Epithelial cell of proximal tubule (primary cell): ENCODE measurements around the gene CHRNG. TPM values are rescaled to one million over a fixed set of nuclear protein-coding genes. Genes with fewer than 3 reads are reported as not detected.

Source experiments
- DNase-seq: peaks from one replicate; pipeline ENCODE4 v3.0.0-alpha.2; 2011; ENCODE audit warnings: low read depth
- H3K4me3 ChIP-seq: 2 replicates; pipeline ENCODE4 v1.5.1; 2011; ENCODE audit warnings: low read depth, mild to moderate bottlenecking, low read length
- total RNA-seq: library from RNA; depleted of rRNA; stranded (reverse); fragments of >200 nt; gene quantifications from 2 replicates; pipeline ENCODE4 v1.2.3, GENCODE V29; 2015
- TF ChIP-seq, protein P1 (sequence below): conservative IDR thresholded peaks from 2 replicates; pipeline ENCODE4 v1.5.1; 2012; ENCODE audit warnings: low read depth, mild to moderate bottlenecking, low read length

The CHRNG gene
- total RNA-seq, 1 donor from 2014 or later = not detected

DNA sequence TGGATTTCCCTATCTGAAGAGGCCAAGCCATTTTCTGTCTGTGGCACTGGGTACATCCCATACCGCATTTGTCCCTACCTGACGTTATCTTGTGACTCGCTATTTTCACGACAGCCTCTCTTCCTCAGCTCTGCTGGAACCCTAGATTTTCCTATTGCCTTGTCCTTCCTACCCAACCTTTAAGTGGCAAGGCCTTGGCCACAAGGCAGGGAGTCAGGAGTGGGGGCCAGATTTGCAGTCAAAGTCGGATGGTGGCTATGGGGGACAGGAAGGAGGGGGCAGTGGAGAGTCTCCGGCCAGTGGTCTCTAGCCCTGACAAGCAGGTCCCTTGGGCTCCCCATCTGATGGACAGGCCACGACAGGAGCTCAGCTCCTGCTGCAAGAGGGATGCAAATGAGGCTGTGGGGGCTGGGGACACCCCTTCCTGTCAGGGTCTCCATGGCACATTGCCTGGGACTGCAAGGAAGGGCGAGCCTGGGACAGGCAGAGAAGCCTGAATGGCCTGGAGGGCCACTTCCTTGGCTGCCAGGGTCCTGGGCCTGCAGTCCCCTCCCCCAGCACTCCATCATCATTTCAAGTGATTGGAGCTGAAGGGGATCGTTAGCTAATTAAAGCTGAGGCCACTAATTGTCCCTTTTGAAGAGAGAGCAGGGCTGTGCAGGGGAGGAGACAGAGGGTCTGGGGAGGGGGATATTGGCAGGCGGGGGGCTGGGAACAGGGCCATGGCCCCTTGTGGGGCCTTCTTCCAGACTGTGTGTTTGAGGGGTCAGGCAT lies 45.6 kb upstream of the CHRNG start:
- DNase-seq = no peak
- TF ChIP-seq, protein P1, sequence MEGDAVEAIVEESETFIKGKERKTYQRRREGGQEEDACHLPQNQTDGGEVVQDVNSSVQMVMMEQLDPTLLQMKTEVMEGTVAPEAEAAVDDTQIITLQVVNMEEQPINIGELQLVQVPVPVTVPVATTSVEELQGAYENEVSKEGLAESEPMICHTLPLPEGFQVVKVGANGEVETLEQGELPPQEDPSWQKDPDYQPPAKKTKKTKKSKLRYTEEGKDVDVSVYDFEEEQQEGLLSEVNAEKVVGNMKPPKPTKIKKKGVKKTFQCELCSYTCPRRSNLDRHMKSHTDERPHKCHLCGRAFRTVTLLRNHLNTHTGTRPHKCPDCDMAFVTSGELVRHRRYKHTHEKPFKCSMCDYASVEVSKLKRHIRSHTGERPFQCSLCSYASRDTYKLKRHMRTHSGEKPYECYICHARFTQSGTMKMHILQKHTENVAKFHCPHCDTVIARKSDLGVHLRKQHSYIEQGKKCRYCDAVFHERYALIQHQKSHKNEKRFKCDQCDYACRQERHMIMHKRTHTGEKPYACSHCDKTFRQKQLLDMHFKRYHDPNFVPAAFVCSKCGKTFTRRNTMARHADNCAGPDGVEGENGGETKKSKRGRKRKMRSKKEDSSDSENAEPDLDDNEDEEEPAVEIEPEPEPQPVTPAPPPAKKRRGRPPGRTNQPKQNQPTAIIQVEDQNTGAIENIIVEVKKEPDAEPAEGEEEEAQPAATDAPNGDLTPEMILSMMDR = no peak
- H3K4me3 ChIP-seq = no peak overlapping the region

DNA sequence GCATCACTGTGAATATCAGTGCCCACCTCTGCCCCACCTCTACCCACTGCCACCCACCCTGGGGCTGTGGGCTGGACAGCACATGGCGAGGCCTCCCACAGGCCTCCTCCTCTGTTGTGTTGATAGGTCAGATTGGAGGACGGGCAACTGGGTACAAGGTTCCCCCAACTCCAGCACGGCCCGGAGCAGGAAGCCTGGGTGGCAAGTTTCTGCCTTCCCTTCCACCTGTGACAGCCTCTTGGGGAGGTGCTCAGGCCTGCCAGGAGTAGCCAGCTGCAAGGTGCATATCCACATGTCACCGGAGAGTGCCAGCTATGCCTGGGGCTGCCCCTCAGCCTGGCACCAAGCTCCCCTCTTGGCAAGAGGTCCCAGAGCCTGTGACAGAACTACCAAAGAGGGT lies 45.0 kb upstream of the CHRNG start:
- DNase-seq = no peak
- TF ChIP-seq, protein P1 = no peak

DNA sequence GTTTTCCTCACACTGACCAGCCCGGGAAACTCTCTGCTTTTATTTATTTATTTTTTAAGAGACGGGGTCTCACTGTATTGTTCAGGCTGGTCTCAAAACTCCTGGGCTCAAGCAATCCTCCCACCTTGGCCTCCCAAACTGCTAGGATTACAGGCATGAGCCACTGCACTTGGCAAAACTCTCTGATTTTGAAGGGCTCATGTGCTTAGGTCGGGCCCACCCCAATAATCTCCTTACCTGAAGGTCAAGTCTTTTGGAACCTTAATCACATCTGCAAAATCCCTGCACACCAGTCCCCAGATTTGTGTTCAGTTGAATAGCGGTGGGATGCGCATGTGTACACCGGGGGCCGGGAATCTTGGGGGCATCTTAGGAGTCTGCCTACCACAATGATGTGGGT lies 44.2 kb upstream of the CHRNG start:
- TF ChIP-seq, protein P1 = no peak
- DNase-seq = no peak
- no peak overlapping the region for H3K4me3 ChIP-seq

More for the DNA sequence above, 45.0 kb upstream of the CHRNG start:
- no peak overlapping the region for H3K4me3 ChIP-seq

DNA sequence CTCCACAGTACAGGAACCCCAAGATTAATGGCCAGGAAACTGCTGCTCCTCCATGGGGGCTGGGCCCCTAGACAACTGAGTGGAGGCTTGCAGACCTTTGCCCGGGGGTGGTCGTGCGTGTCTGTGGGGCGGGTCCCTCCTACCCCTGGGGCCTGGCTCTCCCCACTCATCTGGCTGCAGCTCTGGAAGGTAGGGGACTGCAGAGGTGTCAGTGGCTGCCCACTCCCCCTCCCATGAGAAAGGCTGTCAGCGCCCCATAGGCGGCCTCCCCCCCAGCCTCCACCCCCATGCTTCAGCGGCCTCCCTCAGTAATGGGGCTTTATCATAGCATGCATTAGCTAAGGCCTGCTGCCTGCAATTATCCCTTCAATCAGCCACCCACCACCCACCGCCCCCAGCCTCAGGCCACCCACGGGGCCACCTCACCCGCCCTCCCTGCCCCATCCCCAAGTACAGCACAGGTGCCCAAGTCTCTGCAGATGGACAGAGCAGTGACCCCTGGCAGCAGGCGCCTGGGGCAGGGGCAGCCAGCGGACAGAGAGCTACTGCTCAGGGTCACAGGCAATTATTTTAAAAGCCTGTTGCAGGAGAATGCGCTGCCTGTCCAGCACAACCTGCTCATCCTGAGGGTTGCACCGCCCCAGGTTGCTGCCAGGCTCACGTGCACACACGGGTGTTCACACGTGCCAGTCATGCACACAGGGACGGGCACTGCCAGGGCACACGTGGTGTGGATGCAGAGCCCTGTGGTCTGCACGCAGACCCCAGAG lies 42.8 kb upstream of the CHRNG start:
- DNase-seq = no peak
- TF ChIP-seq, protein P1 = no peak
- no peak overlapping the region for H3K4me3 ChIP-seq

DNA sequence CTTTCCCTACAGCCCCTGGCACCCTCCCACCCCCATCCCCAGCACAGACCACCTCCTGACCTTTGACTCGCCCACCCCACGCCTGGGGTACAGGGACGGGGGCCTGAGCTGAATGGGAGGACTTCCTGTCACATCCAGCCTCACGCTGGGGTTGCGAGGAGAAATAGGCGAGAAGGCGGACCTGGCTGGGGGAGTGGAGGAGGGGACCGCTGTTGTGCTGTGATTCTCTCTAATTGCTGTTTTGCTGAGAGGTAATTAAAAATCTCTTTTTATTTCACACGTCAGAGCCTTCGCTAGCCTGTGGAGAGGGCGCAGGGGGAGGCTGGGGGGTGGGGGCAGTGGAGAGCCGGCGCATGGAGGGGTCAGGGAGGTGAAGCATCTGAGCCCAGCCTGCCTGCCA lies 42.1 kb upstream of the CHRNG start:
- TF ChIP-seq, protein P1 = no peak
- H3K4me3 ChIP-seq = no peak overlapping the region
- no peak for DNase-seq

DNA sequence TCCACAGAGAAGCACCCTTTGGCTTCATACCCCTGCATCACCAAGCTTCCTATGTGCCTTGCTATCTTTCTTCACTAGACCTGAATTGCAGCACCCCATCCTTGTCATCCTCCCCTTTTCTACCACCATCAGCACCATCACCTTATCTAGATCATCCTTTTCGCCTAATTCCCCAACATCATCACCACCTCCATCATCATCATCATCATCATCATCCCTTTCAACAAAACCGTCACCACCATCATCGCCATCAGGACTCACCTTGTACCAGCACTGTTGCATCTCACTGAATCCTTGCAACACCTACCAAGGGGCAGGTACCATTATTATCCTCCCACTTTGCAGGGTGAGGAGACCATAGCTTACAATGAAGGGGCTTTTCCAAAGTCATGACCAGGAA lies 41.0 kb upstream of the CHRNG start:
- no peak overlapping the region for H3K4me3 ChIP-seq
- TF ChIP-seq, protein P1 = no peak
- DNase-seq = no peak

DNA sequence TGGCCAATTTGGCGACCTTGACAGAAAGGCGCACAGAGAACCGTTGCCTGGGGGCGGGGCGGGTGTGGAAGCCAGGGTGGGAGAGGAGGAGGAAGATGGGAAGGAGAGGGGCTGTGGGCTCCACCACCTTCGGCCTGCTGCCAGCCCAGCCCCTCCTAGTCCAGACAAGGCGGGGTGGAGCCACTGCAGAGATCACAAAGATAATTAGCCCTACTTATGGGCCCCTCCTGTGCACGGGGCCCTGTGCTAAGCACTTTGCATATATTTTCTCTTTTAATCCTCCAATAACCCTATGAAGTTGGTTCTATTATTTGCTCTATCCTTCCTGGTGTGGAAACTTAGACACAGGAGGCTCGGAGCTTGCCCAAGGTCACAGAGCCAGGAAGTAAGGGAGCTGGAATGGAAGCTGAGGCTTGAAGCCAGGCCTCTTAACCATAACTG lies 38.1 kb upstream of the CHRNG start:
- H3K4me3 ChIP-seq = no peak overlapping the region
- TF ChIP-seq, protein P1 = no peak
- DNase-seq = no peak
